ENCODE measurements around the gene THPO. TPM values are rescaled to one million over a fixed set of nuclear protein-coding genes. Genes with fewer than 3 reads are reported as not detected.

The THPO gene
- total and polyA plus RNA-seq, 4 donors: 0.17 to 0.31 (median 0.20) TPM

GRCh38 chr3:184353546-184353941, 24.5 kb downstream of the THPO start:
- H3K27ac ChIP-seq (ENCODE audit: low read depth in 1 of 2, low read length in 1 of 2): no peak overlapping the region
- no peaks in the 10 kb centered on the region for H3K9me3 ChIP-seq (ENCODE audit: control insufficient read depth in 4 of 4, insufficient read depth in 3 of 4, low read length in 3 of 4)
- H3K4me1 ChIP-seq (ENCODE audit: control insufficient read depth in 5 of 5, insufficient read depth in 5 of 5, low read length in 5 of 5): peaks cover 0 to 11% (median 0%) of the 10 kb centered on the region in 5 donors
- no peak for TF ChIP-seq CTCF (IDR thresholded peaks at IDR 0.05; ENCODE audit: control extremely low read depth, extremely low read depth)
- H3K27me3 ChIP-seq (ENCODE audit: control insufficient read depth in 3 of 3, insufficient read depth in 3 of 3, low read length in 2 of 3): no peaks in the 10 kb centered on the region
- no peak overlapping the region for H3K4me3 ChIP-seq
- no peak for DNase-seq
- WGBS, 2 donors: 94 to 96% methylated on average over 11 of the region's 11 CpGs
- H3K36me3 ChIP-seq (ENCODE audit: control insufficient read depth in 4 of 4, insufficient read depth in 4 of 4, low read length in 4 of 4): peaks cover 0 to 12% (median 7%) of the 10 kb centered on the region in 4 donors
- ATAC-seq (ENCODE audit: insufficient read depth, low FRiP score): no peak
- H3K9ac ChIP-seq (ENCODE audit: insufficient read depth in 1 of 2, low read length in 2 of 2): no peak overlapping the region

GRCh38 chr3:184352897-184353545, 25.0 kb downstream of the THPO start:
- DNase-seq: no peak
- TF ChIP-seq CTCF (IDR thresholded peaks at IDR 0.05; ENCODE audit: control extremely low read depth, extremely low read depth): no peak

GRCh38 chr3:184352149-184352785, 25.7 kb downstream of the THPO start:
- H3K36me3 ChIP-seq (ENCODE audit: control insufficient read depth in 4 of 4, insufficient read depth in 4 of 4, low read length in 4 of 4): peaks cover 0 to 9% (median 4%) of the 10 kb centered on the region in 4 donors
- no peak for TF ChIP-seq CTCF (IDR thresholded peaks at IDR 0.05; ENCODE audit: control extremely low read depth, extremely low read depth)
- ATAC-seq (ENCODE audit: insufficient read depth, low FRiP score): no peak
- WGBS, 2 donors: 87 to 90% methylated on average over 15 of the region's 15 CpGs
- H3K27me3 ChIP-seq (ENCODE audit: control insufficient read depth in 3 of 3, insufficient read depth in 3 of 3, low read length in 2 of 3): no peaks in the 10 kb centered on the region
- peaks cover 0 to 24% (median 2%) of the 10 kb centered on the region in 5 donors for H3K4me1 ChIP-seq (ENCODE audit: control insufficient read depth in 5 of 5, insufficient read depth in 5 of 5, low read length in 5 of 5)
- no peak overlapping the region for H3K9ac ChIP-seq (ENCODE audit: insufficient read depth in 1 of 2, low read length in 2 of 2)
- no peaks in the 10 kb centered on the region for H3K9me3 ChIP-seq (ENCODE audit: control insufficient read depth in 4 of 4, insufficient read depth in 3 of 4, low read length in 3 of 4)
- no peak overlapping the region for H3K4me3 ChIP-seq
- DNase-seq: no peak
- H3K27ac ChIP-seq (ENCODE audit: low read depth in 1 of 2, low read length in 1 of 2): no peak overlapping the region

More at GRCh38 chr3:184352897-184353545, 25.0 kb downstream of the THPO start:
- Histone ChIP-seq H3K36me3 (ENCODE audit: control insufficient read depth in 4 of 4, insufficient read depth in 4 of 4, low read length in 4 of 4) (peaks cover 0 to 9% (median 4%) of the 10 kb centered on the region in 4 donors), H3K4me1 (ENCODE audit: control insufficient read depth in 5 of 5, insufficient read depth in 5 of 5, low read length in 5 of 5) (peaks cover 0 to 16% (median 2%) of the 10 kb centered on the region in 5 donors), H3K27ac (ENCODE audit: low read depth in 1 of 2, low read length in 1 of 2) (no peak overlapping the region), H3K9me3 (ENCODE audit: control insufficient read depth in 4 of 4, insufficient read depth in 3 of 4, low read length in 3 of 4) (no peaks in the 10 kb centered on the region), H3K27me3 (ENCODE audit: control insufficient read depth in 3 of 3, insufficient read depth in 3 of 3, low read length in 2 of 3) (no peaks in the 10 kb centered on the region), H3K4me3 (no peak overlapping the region), H3K9ac (ENCODE audit: insufficient read depth in 1 of 2, low read length in 2 of 2) (no peak overlapping the region)
- no peak for ATAC-seq (ENCODE audit: insufficient read depth, low FRiP score)
- 92 to 93% methylated on average over 11 of the region's 11 CpGs for WGBS, 2 donors
